HG02981 (cell line): Measurements from ENCODE around the gene NDUFA1.
"Not testable (repeated sequence)": the region's sequence is repeated elsewhere in the genome, so short reads cannot be mapped to it uniquely, and the experiment has no call there.

ENCODE experiments used
- ATAC-seq: cut with Tn5 transposase; IDR thresholded peaks from one replicate; pipeline ENCODE4 v1.9.1; 2021; ENCODE audit warnings: mild to moderate bottlenecking, moderate library complexity; ENCODE audit not compliant: unreplicated experiment

NDUFA1 gene

GRCh38 chrX:119871599-119872395 is at the start of gene NDUFA1, which contains the start of gene RNF113A:
TSS of gene NDUFA1 (plus strand) at chrX:119871832. CDS start at chrX:119871912, 80 bp downstream.
TSS of gene RNF113A (minus strand) at chrX:119871733. CDS start at chrX:119871613, 120 bp downstream.
- peak; percentile 95 for ATAC-seq

- ATAC-seq, result not testable (repeated sequence)
Measured at GRCh38 chrX:119824221-119824620, 47.4 kb upstream of the NDUFA1 start.

- ATAC-seq, result no peak
Measured at GRCh38 chrX:119826399-119826959, 45.2 kb upstream of the NDUFA1 start.

GRCh38 chrX:119828446-119828845 is 43.2 kb upstream of the NDUFA1 start:
- ATAC-seq, result no peak

- no peak for ATAC-seq
Measured at GRCh38 chrX:119833905-119834304, 37.7 kb upstream of the NDUFA1 start.

- peak; percentile 97 for ATAC-seq
Measured at GRCh38 chrX:119852382-119853353, 19.0 kb upstream of the NDUFA1 start, which contains the start of gene UPF3B. TSS of gene UPF3B (minus strand) at chrX:119852963. CDS start at chrX:119852928, 35 bp downstream.

- ATAC-seq, result no peak
Measured at GRCh38 chrX:119853444-119853843, 18.2 kb upstream of the NDUFA1 start.

- ATAC-seq, result peak; percentile 7
Measured at GRCh38 chrX:119870626-119871131, 953 bp upstream of the NDUFA1 start.

GRCh38 chrX:119871245-119871598 is 410 bp upstream of the NDUFA1 start:
- ATAC-seq, result peak; percentile 33

GRCh38 chrX:119878740-119879139 is 7.1 kb downstream of the NDUFA1 start:
- ATAC-seq, result no peak

GRCh38 chrX:119880076-119880475 is 8.4 kb downstream of the NDUFA1 start:
- no peak for ATAC-seq

GRCh38 chrX:119880552-119881437 is 9.2 kb downstream of the NDUFA1 start:
- peak; percentile 87 for ATAC-seq

GRCh38 chrX:119885554-119886428 is 14.2 kb downstream of the NDUFA1 start:
- ATAC-seq, result no peak

GRCh38 chrX:119887721-119888425 is 16.2 kb downstream of the NDUFA1 start:
- ATAC-seq, result peak; percentile 95

GRCh38 chrX:119890626-119891025 is 19.0 kb downstream of the NDUFA1 start:
- ATAC-seq, result not testable (repeated sequence)

GRCh38 chrX:119891961-119892692 is 20.5 kb downstream of the NDUFA1 start:
- not testable (repeated sequence) for ATAC-seq

GRCh38 chrX:119895843-119896326 is 24.3 kb downstream of the NDUFA1 start, which contains the start of gene AKAP14:
TSS of gene AKAP14 (plus strand) at chrX:119895893. CDS start at chrX:119903224, 7,331 bp downstream.
- ATAC-seq, result no peak
